Esophagus muscularis mucosa (tissue), 4 donors: Measurements from ENCODE around the gene RNF5. TPM values are rescaled to one million over a fixed set of nuclear protein-coding genes. Genes with fewer than 3 reads are reported as not detected.

Experiments
- DNase-seq: peaks from one replicate; pipeline ENCODE4 v3.0.0-alpha.2; 2017; ENCODE audit errors: extremely low spot score
- H3K27ac ChIP-seq, 4 donors: fragments of 200-600 bp; sonication (generic); replicated peaks in 1 of 4; 1 replicate in 3 of 4; 2 replicates in 1 of 4; pipeline ENCODE4 v1.5.1; 2016 to 2019; ENCODE audit warnings: mild to moderate bottlenecking in 1 of 4
- H3K27me3 ChIP-seq, 4 donors: fragments of 200-600 bp; sonication (generic); one replicate each; pipeline versions ENCODE4 v1.5.1 to v1.6.0; 2016 to 2019
- H3K36me3 ChIP-seq, 4 donors: fragments of 200-600 bp; sonication (generic); one replicate each; pipeline ENCODE4 v1.5.1; 2016 to 2019
- H3K4me1 ChIP-seq, 4 donors: fragments of 200-600 bp; sonication (generic); one replicate each; pipeline ENCODE4 v1.5.1; 2016 to 2019
- H3K4me3 ChIP-seq, 4 donors: fragments of 200-600 bp; sonication (generic); 1 replicate in 2 of 4; 2 replicates in 2 of 4; pipeline ENCODE4 v1.5.1; 2016 to 2019; ENCODE audit warnings: mild to moderate bottlenecking in 4 of 4, moderate library complexity in 1 of 4
- H3K9me3 ChIP-seq, 4 donors: fragments of 200-600 bp; sonication (generic); 1 replicate in 3 of 4; 2 replicates in 1 of 4; pipeline ENCODE4 v1.5.1; 2016 to 2019
- EP300 ChIP-seq: sonication (generic); formaldehyde crosslinking; IDR thresholded peaks from one replicate; pipeline ENCODE4 v1.6.1; 2017; ENCODE audit warnings: antibody characterized with exemption
- POLR2A ChIP-seq: fragments of 450-650 bp; IDR thresholded peaks from one replicate; pipeline ENCODE4 v1.6.1; 2017; ENCODE audit warnings: antibody characterized with exemption, moderate library complexity, mild to moderate bottlenecking, low read depth
- POLR2AphosphoS5 ChIP-seq, 2 donors: sonication (generic); formaldehyde crosslinking; IDR thresholded peaks; one replicate each; pipeline ENCODE4 v1.6.1; 2017; ENCODE audit warnings: antibody characterized with exemption in 2 of 2
- WGBS: methylation state at CpG from one replicate; pipeline ENCODE4 v1.1.5; 2018; 5-methylcytosine and 5-hydroxymethylcytosine counted together
- intact Hi-C: fragments of 100-400 bp; cut with DNase I; formaldehyde crosslinking; loops from one replicate; pipeline ENCODE4 v1.15.1; 2023
- total RNA-seq, 4 donors: library from RNA; depleted of rRNA; stranded (reverse); fragments of >200 nt; gene quantifications; one replicate each; pipeline versions ENCODE4 v1.1.0 to v1.2.1, GENCODE V29; 2016
- TF ChIP-seq, protein P1 (sequence below), 3 experiments: fragments of 200-600 bp in 2 of 3; fragments of 450-650 bp in 1 of 3; sonication (generic) in 2 of 3; IDR thresholded peaks; one replicate each; pipeline ENCODE4 v1.5.1; 2017 to 2019; ENCODE audit warnings: antibody characterized with exemption in 3 of 3, mild to moderate bottlenecking in 2 of 3, moderate library complexity in 1 of 3

The RNF5 gene
- total RNA-seq, 4 donors from 2014 or later, result 76.2 to 91.4 (median 88.5) TPM

DNA sequence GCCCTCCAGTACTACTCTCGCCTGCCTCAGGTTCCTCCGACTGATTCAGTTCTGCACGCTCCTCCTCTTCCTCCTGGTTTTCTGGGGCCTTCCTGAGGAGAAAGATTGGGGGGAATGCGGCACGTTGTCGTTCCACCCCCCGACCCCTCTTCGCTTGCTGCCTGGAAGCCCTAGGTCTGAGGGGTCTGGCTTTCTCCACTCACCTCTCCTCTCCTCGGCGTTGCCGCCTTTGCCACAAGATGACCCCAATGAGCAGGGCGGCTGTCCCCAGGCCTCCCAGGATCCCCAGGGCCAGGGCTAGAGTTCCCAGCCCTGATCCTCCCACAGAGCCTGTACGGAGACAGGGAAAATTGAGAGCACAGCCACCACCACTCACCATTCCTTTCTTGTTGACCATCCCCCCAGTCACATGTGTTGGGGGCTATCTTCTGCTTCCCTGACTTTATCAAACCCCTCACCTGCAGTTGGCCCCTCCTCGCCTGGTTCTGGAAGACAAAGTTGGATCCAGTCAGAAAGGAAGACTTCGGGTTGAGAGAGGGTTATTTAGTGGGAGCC lies 3.0 kb downstream of the RNF5 start:
- no peaks in the 10 kb centered on the region for H3K27me3 ChIP-seq
- DNase-seq, result no peak
- WGBS, result 72% methylated on average over 15 of the region's 15 CpGs
- no peaks in the 10 kb centered on the region for H3K9me3 ChIP-seq
- H3K4me3 ChIP-seq, result no peak overlapping the region
- H3K4me1 ChIP-seq, result peaks cover 58 to 79% (median 74%) of the 10 kb centered on the region in 4 donors
- TF ChIP-seq POLR2A (no peak), POLR2AphosphoS5 (IDR thresholded peaks at IDR 0.05) (no peak), EP300 (no peak)
- TF ChIP-seq, protein P1, sequence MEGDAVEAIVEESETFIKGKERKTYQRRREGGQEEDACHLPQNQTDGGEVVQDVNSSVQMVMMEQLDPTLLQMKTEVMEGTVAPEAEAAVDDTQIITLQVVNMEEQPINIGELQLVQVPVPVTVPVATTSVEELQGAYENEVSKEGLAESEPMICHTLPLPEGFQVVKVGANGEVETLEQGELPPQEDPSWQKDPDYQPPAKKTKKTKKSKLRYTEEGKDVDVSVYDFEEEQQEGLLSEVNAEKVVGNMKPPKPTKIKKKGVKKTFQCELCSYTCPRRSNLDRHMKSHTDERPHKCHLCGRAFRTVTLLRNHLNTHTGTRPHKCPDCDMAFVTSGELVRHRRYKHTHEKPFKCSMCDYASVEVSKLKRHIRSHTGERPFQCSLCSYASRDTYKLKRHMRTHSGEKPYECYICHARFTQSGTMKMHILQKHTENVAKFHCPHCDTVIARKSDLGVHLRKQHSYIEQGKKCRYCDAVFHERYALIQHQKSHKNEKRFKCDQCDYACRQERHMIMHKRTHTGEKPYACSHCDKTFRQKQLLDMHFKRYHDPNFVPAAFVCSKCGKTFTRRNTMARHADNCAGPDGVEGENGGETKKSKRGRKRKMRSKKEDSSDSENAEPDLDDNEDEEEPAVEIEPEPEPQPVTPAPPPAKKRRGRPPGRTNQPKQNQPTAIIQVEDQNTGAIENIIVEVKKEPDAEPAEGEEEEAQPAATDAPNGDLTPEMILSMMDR (IDR thresholded peaks at IDR 0.05), result no peak
- peaks cover 0 to 45% (median 33%) of the 10 kb centered on the region in 4 donors for H3K36me3 ChIP-seq
- intact Hi-C loops, result no loop called here
- peak overlapping the region in 3 of 4 donors; percentile 84 to 99 (median 98) for H3K27ac ChIP-seq

DNA sequence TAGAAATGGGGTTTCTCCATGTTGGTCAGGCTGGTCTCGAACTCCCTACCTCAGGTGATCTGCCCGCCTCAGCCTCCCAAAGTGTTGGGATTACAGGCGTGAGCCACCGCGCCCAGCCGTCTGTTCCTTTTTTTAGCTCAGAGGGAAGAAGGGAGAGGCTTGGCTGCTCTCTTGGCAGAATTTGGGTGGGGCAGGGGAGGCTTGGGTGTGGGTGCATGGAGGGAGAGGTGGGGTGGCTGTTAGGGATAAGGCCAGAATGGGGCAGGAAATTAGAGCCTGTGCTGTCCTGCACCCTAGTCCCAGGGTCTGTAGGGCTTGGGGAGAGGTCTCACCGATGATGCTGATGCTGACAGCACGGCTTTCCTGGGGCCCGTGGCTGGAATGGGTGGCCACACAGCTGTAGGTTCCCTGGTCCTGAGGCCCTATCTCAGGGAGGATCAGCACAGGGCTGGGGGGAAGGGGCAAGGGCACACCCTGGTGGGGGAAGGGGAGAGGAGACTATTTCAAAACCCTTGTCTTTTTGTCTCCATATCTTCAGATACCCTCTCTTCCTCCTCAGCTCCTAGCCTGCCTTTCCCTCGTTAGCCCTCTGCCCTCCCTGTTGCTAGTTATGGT lies 3.8 kb downstream of the RNF5 start:
- peaks cover 7 to 53% (median 41%) of the 10 kb centered on the region in 4 donors for H3K36me3 ChIP-seq

DNA sequence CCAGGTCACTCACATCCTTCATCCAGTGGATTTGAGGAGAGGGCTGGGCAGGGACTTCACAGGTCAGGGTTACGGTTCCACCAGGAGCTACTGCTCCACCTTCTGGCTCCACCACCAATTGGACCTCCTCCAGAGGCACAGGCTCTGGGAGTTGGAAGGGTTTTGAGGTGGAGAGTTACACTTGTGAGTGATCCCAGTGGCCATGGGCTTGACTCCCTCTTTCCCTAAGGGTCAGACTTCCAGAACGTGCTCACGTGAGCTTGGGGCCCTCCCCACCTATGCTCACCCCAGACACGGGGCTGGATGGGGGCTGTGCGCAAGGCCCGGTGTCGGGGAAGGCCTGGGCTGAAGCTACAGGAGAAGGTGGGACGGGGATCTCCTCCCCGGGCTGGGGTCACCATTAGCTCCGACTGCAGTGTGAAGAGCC lies 4.4 kb downstream of the RNF5 start:
- no peak overlapping the region for H3K4me3 ChIP-seq

More for the DNA sequence above, 3.8 kb downstream of the RNF5 start:
- H3K27me3 ChIP-seq, result no peaks in the 10 kb centered on the region
- intact Hi-C loops, result no loop called here
- TF ChIP-seq, protein P1 (IDR thresholded peaks at IDR 0.05), result no peak
- TF ChIP-seq EP300 (no peak), POLR2AphosphoS5 (IDR thresholded peaks at IDR 0.05) (no peak), POLR2A (no peak)
- H3K27ac ChIP-seq, result peak overlapping the region; percentile 84 to 99 (median 98)
- H3K4me3 ChIP-seq, result no peak overlapping the region
- peaks cover 58 to 79% (median 74%) of the 10 kb centered on the region in 4 donors for H3K4me1 ChIP-seq
- WGBS, result 75% methylated on average over 10 of the region's 10 CpGs
- no peak for DNase-seq
- H3K9me3 ChIP-seq, result no peaks in the 10 kb centered on the region

DNA sequence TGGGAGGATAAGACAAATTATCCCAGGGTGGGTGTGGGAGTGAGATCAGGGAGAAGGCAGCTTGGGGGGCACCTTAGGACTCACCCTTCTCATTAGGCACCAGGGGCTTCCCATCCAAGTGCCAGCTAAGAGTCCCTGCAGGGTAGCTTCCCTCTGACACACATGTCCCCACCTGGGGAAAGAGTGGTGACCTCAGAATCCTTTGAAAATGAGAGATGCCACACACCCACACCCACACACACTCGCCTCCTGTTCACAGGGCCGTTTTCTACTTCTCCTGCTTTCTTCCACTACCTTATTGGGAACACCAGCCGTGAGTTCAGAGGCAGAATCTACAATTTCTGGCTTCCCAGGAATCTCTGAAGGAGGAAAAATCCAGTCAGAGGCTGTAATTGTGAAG lies 4.8 kb downstream of the RNF5 start:
- Histone ChIP-seq H3K27me3 (no peaks in the 10 kb centered on the region), H3K36me3 (peaks cover 16 to 63% (median 51%) of the 10 kb centered on the region in 4 donors), H3K9me3 (no peaks in the 10 kb centered on the region), H3K4me1 (peaks cover 66 to 84% (median 82%) of the 10 kb centered on the region in 4 donors), H3K4me3 (no peak overlapping the region), H3K27ac (peak overlapping the region; percentile 84 to 99 (median 98))
- TF ChIP-seq, protein P1 (IDR thresholded peaks at IDR 0.05), result no peak
- TF ChIP-seq POLR2A (no peak), POLR2AphosphoS5 (IDR thresholded peaks at IDR 0.05) (no peak), EP300 (no peak)
- intact Hi-C loops, result no loop called here
- 88% methylated on average over 3 of the region's 3 CpGs for whole genome bisulfite sequencing
- no peak for DNase-seq

More for the DNA sequence above, 4.4 kb downstream of the RNF5 start:
- intact Hi-C loops, result no loop called here
- peaks cover 61 to 80% (median 77%) of the 10 kb centered on the region in 4 donors for H3K4me1 ChIP-seq
- no peak for DNase-seq
- H3K36me3 ChIP-seq, result peaks cover 12 to 59% (median 46%) of the 10 kb centered on the region in 4 donors
- H3K27ac ChIP-seq, result peak overlapping the region; percentile 84 to 99 (median 98)
- 74% methylated on average over 10 of the region's 10 CpGs for WGBS
- TF ChIP-seq EP300, result no peak
- no peaks in the 10 kb centered on the region for H3K9me3 ChIP-seq
- no peaks in the 10 kb centered on the region for H3K27me3 ChIP-seq

DNA sequence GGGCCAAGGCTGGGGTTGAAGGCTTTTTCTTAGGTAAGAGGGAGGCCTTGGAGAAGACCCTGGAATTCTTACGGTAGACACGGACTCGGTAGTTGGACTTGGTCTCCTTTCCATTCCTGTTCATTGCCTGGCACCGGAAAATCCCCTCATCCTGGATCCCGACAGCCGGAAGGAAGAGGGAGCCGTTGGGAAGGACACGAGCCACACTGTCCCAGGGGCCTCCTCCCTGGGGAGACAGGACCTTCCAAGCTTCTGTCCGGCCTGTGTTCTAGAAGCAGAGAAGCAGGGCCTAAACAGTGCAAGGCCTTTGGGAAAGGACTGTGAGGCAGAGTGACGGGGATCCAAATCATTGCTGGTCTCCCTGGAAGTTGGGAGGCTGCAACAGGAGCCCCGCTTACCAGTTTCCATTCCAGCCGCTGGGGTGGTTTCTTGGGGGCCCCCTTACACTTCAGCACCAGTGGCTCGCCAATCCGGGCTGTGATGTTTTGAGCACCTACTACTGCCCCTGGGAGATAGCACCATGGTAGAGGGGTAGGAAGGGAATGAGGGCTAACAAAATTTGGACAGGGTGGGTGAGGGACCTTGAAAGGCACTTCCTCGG lies 5.4 kb downstream of the RNF5 start:
- Histone ChIP-seq H3K27me3 (no peaks in the 10 kb centered on the region), H3K4me3 (no peak overlapping the region), H3K4me1 (peaks cover 70 to 89% (median 86%) of the 10 kb centered on the region in 4 donors), H3K27ac (peak overlapping the region; percentile 84 to 99 (median 98)), H3K9me3 (no peaks in the 10 kb centered on the region), H3K36me3 (peaks cover 16 to 64% (median 52%) of the 10 kb centered on the region in 4 donors)
- WGBS, result 80% methylated on average over 15 of the region's 15 CpGs
- TF ChIP-seq EP300 (no peak), POLR2A (no peak), POLR2AphosphoS5 (IDR thresholded peaks at IDR 0.05) (no peak)
- TF ChIP-seq, protein P1 (IDR thresholded peaks at IDR 0.05), result no peak
- no peak for DNase-seq
- intact Hi-C loops, result no loop called here
